ENCODE results near the gene SKIC8.

Gene SKIC8

DNA sequence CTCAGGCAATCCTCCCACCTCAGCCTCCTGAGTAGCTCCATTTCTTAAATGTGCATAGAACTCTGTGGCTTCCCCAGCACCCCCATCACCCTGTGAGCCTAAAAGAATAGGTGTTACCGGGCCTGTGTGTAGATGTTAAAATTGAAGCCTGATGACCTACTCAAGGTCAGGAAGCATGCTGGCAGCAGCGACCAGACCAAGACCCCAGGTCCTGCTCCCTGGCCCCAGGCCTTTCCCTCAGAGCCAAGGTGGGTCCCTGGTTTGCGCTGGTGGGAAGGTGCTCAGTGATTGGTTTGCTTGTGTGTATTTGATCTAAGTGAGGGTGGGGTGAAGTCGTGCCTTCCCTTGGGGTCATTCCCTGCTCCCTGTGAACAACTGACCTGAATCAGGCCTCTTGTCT is 22.4 kb upstream of the SKIC8 start:
- DNase-seq (ENCODE audit: low spot score) = no peak

DNA sequence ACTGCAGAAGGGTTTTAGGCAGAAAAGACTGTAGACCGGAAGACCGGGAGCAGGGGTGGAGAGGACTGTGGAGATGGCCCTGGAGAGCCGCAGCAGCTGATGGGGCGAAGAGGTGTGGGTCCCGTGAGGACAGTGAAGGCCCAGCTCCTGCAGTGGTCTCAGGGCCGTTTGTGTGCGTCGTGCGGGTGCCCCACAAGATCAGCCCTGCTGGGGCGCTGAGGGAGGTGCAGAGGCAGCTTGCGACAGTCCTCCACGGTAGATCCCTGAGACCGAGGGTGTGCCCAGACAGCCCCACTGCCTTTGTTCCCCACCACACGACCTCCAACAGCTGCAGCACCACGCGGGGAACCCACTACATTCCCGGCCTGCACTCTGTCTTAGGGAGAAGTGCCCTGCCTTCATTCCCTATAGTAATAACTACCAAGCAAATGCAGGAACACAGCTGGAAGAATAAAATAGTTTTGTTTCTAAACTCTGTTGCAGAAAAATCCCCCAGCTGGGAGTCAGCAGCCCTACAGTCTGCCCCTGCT is 21.7 kb upstream of the SKIC8 start:
- no peak for DNase-seq (ENCODE audit: low spot score)

DNA sequence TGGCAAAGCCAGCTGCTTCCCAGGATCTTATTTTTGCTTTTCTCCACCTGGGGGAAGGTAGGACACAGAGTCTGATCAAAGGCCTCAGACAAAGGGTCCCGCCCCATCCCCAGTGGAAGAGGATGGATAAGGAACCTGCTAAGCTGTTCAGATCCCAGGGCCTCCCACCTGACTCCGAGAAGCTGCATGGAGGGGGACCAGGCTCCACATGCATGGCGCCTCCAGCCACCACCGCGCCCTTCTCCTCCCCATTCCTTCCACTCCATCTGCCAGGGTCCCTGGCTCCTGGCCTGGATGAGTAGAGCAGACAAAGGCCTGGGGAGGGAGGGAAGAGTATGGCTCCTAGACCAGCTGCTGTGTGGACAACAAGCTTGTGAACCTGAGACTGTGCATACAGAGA is 20.8 kb upstream of the SKIC8 start:
- DNase-seq (ENCODE audit: low spot score) = no peak

DNA sequence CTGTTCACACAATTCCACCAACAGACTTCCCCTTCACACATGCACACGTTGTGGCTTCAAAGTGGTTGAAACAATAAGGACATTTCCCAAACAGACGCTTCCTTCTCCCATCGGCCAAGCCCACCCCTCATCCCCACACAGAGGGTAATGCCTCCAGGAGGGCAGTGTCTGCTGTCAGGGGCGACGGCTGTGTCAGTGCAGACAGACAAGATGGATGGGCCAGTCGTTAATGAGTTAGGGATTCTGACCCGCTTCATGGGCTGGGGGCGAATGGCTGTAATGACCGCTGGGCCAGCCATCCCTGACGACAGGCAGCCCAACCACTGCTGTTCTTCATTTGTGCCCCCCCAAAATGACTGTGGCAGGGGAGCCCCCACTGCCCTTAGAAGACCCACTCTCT is 20.2 kb upstream of the SKIC8 start:
- no peak for DNase-seq (ENCODE audit: low spot score)

DNA sequence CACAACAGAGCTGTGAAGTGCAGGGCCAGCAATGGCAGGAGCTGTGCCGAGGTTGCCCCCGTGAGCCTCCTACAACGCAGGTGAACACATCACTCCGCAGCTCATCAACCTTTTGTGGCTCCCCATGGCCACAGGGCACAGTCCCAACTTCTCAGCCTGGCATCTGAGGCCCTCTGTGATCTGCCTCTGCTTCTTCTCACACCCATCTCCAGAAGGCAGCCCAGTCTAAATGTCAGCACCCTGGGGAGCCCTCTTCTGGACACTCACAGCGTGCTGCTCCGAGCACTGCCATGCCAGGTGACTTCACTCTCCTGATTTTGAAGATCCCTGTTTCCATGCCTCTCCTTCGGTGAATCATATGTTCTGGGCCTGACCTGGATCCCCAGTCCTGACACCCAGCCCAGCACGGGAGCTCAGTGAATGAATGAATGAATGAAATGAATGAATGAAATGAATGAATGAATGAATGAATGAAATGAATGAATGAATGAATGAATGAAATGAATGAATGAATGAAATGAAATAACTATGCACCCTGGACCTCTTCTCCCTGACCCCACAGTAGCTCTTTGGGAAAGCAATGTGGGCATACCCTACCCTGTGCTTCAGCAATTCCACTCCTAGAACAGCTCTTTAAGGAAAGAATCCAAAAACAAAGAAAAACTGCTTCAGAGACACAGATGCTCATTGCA is 17.9 kb upstream of the SKIC8 start:
- no peak for DNase-seq (ENCODE audit: low spot score)

DNA sequence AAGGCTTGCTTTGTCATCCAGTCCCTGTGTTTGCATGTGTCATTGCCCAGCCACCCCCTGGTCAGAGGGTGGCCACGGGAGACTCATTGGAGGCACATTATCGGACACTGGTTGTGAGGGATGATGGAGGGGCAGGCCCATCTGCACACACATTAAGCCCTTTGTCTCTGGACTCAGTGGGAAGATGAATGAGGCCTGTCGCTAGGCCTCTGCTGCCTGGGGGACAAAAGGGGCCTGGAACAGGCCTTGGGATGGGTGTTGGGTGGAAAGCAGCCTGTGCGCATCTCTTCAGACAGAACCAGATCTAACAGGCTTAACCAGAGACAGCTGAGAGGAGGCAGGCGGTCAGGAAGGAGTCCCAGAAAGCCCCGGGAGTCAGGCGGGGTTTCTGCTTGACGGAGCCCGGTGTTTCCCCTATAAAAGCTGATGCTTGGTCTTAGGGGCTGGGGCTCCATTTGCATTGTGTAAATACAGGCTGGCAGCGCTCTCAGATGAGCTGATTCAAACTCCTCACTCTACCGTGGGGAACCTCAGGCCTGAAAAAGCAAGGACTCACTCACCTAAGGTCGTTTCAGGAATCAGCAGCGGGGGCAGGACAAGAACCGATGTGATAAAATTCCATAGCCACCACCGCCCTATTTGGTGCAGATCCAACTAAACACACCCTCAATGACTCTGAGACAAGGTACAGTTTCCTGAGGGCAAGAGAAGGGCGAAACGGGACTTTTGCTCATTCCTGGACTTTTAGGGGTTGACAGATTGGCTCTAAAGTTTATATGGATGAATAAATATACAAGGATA is 17.1 kb upstream of the SKIC8 start:
- DNase-seq (ENCODE audit: low spot score) = no peak

DNA sequence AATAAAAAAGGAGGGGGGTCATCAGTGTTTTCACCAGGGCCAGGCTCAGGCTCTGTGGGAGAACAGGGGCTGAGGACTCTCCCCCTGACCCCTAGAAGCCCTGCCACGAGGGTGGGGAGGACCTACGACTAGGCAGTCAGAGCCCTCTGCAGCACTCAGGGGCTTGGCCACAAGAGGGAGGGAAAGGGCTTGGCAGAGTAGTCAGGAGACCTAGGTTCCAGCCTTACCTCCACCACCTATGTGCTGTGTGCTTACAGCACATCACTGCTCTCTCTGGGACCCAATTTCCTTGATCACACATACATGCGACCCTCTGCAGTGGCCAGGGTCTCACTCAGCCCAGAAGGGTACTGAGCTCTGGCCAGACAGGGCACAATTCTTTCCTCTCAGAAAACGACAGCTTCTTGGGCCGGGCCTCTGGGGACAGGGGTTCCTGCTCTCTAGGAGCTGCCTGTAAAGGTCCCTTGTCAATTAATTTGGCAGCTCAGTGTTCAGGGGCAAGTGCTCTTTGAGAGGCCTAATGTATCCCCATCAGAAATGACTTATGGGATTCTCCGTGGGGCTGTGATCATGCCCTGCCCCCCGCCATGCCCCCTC is 16.4 kb upstream of the SKIC8 start:
- DNase-seq (ENCODE audit: low spot score) = no peak

DNA sequence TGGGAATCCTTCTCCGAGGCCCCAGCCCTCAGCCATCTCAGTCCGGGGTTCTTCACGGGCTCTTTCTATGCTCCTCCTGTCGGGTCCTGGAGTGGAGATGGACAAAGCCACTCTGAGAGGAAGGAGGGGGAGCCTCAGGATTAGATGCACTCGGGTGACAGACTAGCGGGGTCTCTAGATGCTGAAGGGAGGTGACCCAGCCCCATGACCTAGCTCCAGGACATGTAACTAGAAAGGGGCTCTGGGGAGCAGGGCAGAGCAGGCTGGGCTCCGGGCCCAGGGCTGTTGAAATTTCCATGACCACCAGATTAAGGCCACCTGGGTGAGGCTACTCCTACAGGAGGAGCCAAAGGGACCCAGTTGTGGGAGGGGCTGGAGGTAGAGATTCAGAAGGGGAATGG is 14.8 kb upstream of the SKIC8 start:
- no peak for DNase-seq (ENCODE audit: low spot score)

DNA sequence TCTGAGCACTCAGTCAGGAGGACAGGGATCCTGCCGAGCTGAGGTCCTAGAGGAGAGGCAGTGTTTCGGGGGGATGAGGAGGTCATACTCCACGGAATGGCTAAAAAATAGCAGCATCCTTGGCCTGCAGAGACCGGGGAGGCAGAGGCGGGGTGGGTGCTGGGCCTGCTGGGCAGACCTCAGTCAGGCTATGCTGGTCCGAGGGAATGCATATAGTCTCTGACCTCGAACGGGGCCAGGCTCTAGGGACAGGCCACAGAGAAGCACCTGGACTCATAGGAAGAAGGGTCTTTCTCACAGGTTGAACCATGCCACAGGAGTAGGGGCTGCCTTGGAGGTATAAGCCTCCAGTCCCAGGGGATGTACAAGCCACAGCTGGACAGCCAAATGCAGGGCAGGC is 14.0 kb upstream of the SKIC8 start:
- DNase-seq (ENCODE audit: low spot score) = no peak

DNA sequence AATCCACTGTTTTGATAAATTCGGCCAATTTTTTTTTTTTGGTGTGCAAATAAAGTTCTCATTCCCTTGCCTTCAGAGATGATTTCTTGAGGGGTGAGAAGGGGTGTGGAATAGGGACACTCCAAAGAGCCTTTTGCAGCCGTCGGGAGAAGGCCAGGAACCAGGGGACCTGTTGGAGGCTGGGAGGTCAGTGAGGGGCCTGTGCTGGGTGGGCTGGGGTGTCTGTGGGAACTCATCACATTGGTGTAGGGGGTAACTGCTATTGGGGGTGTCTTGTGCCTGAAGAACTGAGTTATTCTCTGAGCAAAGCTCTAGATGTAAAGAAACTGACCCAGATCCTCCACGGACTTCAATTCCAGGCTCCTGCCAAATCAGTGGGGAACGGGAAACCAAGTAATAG is 13.5 kb upstream of the SKIC8 start:
- no peak for DNase-seq (ENCODE audit: low spot score)

DNA sequence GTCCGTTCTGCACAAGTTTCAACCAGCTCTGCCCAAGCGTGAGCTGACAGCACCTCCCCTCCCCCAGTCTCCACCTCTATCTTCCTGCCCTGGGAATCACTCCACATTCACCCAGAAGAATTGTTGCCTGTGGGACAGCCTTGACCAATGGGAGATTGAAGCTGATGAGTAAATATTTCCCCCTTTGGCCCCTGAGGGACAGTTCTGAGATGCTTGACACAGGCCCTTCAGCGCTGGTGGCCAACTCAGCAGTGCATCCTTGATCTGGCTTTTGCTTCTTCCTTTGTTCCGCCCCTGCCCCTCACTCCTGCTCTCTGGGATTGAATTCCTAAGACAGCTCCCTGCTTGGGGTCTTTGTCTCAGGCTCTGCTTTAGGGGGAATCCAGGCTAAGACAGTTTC is 13.1 kb upstream of the SKIC8 start:
- DNase-seq (ENCODE audit: low spot score) = no peak

DNA sequence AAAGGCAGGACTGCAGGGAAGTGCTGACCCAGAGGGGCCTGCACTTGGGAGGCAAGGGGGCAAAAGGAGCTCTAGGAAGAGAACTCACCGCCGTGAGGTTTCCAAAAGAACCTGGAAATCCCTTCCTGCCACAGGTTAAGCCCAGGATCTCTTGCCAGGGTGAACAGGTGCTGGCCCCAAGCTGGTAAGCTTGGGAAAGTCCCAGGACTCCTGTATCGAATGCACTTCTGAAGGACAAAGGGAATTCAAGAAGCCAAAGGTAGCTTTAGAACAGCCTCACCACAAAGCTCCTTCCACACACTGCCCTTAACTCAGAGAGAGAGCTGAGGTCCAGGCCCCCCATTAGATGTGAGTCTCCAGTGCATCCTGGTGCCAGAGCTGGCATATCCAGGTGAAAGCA is 11.9 kb upstream of the SKIC8 start:
- no peak for DNase-seq (ENCODE audit: low spot score)

DNA sequence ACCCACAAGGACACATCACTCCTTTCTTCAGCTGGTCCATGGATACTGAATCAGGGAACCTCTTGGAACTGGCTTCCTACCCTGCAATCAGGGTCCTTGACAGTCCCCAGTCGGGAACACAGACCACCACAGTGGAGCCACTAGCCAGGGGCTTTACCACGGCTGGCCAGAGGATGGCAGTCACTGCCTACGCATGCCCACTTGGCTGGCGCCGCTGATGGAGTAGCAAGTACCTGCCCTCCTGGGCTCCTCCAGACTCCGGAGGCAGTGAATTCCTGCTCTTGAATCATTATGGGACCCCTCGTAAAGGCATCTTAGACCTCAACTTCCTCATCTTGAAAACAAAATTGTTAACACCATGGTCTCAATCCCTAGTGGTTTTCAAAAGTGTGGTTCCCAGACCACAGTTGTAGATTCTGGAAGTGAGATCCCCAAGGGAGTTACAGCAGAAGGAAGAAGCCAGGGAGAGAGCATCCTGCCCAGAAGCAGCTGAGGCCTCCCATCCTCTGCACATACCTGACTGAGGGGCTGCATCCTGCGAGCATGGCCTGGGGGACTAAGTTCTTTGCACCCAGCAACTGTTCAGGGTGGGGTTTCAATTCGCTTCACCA is 9.1 kb upstream of the SKIC8 start:
- peak; percentile 27 for DNase-seq (ENCODE audit: low spot score)

DNA sequence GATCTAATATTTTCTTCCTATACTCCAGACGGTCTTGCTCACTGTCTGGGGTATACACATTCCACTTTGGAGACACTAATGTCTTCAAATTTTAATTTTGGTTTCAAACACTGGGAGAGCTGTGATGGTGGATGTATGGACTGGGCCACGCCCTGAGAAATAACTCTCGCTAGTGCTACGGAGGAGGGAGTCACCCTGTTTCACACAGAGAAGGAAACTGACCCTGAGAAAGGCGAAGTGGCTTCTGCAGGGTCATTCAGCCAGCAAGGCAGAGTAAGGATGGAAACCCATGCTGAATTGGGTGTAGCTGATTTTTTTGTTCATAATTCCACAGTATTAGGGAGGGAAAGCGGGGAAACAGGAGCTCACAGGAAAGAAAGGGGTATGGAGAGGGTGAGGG is 8.6 kb upstream of the SKIC8 start:
- no peak for DNase-seq (ENCODE audit: low spot score)

DNA sequence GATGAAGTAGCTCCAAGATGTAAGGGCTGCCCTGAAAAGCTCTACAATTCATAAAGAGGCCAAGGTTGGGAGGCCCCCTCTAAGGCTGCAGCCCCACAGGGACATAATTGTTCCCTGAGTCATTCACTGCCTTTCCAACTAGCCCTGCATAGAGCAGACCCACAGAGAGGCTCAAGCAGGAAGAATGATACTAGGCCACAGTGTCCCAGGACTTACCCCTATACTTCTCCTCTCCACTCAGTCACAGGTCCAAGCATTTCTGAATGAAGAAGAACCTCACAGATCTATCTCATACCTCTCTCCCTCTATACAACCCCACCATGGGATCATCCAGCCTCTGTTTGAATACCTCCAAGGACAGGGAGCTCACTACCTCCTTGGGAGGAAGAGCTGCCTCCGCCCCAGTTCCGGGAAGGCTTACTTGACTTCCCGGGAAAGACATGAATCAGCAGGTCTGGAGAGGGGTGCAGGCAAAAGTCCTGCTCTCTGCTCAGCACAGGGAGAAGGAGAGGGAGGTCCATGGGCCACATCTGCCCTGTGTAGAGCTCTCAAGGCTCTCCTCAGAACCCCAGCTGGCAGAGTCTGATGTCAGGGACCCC is 6.9 kb upstream of the SKIC8 start:
- DNase-seq (ENCODE audit: low spot score) = no peak

DNA sequence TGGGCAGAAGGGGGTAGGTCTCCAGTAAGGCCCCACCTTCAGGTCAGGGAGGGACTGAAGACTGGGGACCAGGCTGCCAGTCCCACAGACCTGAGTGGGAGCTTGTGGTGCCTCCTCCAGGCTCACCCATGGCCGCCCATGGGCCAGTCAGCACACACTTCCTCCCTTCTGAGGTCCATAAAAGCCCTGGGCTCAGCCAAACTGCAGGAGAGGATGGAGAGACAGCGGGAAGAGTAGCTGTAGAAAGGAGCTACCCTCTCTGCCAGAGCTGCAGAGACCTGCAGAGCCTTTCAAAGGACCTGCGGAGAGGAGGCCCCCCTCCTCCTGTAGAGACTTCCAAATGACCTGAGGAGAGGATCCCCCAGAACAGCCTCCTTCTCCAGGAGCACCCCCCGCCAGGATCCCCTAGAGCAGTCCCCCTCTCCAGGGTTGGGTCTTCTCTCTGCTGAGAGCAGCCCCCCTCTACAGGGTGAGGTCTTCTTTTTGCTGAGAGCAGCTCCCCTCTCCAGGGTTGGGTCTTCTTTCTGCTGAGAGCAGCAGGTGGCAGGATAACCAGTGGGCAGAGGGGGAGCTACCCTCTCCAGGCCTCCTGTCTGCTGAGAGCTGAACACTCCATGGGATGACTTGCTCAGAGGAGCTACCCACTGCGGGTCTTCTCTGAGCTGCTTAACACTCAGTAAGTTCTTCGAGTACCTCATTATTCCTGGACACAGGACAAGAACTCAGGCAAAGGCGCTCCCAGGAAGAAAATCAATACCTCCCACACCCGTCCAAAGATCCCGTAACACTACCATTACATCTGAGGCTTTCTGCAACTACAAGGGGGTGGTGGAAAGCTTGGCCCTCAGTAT is 5.0 kb upstream of the SKIC8 start:
- DNase-seq (ENCODE audit: low spot score) = no peak

DNA sequence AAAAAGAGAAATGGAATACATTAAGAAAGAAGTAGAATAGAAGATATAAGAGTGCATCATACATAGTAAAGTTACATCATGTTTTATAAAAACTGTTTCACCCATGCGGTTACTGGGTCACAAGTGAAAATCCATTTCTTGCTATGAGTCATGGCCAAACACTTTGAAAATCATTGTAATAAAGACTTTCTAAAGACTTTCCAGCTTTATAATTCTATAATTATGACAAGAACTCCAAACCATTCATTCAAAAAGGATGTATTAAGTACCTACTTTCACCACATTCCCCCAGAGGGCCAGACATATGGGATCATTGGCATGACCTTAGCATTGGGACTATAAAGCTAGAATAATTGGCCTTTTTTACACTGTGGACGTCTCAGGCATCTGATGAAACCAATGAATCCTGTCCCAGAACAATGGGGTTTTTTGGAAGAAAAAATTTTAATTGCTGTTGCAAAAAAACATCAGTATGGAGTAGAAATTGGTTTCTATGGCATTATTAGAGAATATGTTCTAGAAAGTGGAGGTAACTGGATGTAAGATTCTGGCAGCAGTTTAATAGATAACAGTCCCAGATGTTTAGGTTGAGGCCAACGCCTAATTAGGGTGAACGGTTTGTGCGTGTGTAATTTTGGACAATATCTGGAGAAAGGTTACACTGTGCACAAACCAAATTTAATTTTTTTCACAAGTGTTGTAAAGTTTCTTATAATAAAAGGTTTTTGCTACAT is 3.3 kb upstream of the SKIC8 start:
- DNase-seq (ENCODE audit: low spot score) = no peak

DNA sequence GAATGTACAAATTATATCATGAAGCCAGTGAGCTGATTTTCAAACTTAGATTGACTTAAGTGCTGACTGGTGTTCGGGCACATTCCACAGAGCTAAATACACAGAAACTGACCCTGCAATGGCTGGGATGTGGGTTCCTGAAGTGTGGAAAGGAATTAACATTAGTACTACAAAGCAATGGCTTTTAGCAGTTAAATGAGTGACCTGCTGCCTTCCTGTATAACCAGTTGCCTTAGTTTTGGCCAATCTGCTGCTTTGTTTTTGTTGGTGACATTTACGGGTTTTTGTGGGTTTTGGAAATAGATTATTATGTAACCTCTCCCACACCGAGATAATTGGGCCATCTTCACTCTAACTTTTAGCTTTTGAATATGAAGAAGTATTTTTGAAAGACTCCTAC is 2.4 kb upstream of the SKIC8 start:
- DNase-seq (ENCODE audit: low spot score) = no peak

DNA sequence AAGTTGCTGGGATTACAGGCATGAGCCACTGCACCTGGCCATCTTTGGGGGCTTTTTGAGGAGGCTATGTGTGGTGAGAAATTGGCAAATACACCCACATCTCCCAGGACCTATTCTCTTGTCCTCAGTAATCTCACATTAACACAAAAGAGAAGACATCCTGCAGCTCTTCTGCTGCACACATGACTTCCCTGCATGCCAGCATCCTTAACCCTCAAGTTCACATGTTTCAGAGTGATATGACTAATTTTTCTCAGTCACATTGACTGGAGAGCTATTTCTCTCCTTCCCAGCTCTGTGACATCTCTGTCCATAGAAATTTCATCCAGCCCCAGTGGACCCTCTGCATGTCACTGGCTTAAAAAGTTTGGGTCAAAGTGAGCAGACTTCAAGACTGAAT is 1.9 kb upstream of the SKIC8 start:
- no peak for DNase-seq (ENCODE audit: low spot score)

DNA sequence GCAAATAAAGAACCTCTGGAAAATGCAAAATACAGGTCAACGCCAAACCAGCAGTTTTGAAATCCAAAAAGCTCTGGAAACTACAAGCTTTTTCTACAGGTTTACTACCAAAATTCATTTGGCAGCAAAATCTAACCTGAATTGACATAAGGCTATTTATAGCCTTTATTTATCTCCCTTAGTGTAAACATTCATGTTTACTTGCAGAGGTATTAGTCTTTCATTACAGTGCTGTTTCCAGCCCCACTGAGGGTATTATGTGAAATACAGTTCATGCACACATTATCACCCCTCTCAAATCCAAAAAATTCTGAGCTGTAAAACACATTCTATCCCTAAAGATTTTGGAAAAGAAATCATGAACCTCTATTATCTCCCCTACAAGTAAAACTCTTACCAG is 7.2 kb downstream of the SKIC8 start:
- DNase-seq (ENCODE audit: low spot score) = no peak

DNA sequence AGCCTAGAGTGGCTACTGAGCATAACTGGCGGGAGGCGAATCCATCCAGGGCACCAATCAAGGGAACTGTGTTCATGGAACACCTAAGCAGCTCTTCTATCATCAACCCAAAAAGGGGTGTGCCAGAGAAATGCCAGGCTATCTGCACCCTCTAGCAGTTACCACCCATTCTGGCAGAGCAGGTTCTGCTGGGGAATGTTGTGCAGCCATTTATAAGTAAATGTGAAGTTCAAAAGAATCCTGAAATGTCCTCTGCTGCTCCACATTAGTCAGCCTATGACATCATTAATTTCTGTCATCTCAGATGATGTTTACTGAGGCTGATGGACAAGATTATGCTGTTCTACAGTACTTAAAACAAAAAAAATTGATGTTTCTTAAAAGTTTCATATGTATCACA is 7.7 kb downstream of the SKIC8 start:
- no peak for DNase-seq (ENCODE audit: low spot score)

Data from CD4-positive, alpha-beta T cell treated with Interleukin-15 for 4 hours (primary cell).